Chondrocyte (in vitro differentiated cells): Measurements from ENCODE around the gene LTO1. TPM values are rescaled to one million over a fixed set of nuclear protein-coding genes. Genes with fewer than 3 reads are reported as not detected.

ENCODE experiments used
- DNase-seq: peaks from one replicate; pipeline ENCODE4 v3.0.0; 2021; ENCODE audit warnings: mixed read lengths, low spot score
- H3K27ac Mint-ChIP-seq: one replicate; pipeline ENCODE4 v1.8.0; 2021; ENCODE audit warnings: mild to moderate bottlenecking, moderate library complexity, mixed read lengths; ENCODE audit not compliant: unreplicated experiment
- H3K27me3 Mint-ChIP-seq: 2 replicates; pipeline ENCODE4 v1.8.0; 2021; ENCODE audit warnings: low read depth, mixed read lengths
- H3K36me3 Mint-ChIP-seq: 2 replicates; pipeline ENCODE4 v1.8.0; 2021; ENCODE audit warnings: low read depth, mixed read lengths
- H3K4me1 Mint-ChIP-seq: 2 replicates; pipeline ENCODE4 v1.8.0; 2021; ENCODE audit warnings: low read depth, mild to moderate bottlenecking, mixed read lengths
- H3K4me3 Mint-ChIP-seq: one replicate; pipeline ENCODE4 v1.8.0; 2021; ENCODE audit warnings: mild to moderate bottlenecking, moderate library complexity, mixed read lengths; ENCODE audit not compliant: unreplicated experiment
- H3K9me3 Mint-ChIP-seq: 2 replicates; pipeline ENCODE4 v1.8.0; 2021; ENCODE audit warnings: low read depth, mixed read lengths
- total RNA-seq: library from RNA; stranded (reverse); gene quantifications from 3 replicates; pipeline ENCODE4 v1.2.1, GENCODE V29; 2021
- TF ChIP-seq, protein P1 (sequence below): fragments of 200-600 bp; sonication (generic); IDR thresholded peaks from 2 replicates; pipeline ENCODE4 v1.5.0; 2021; ENCODE audit warnings: antibody characterized with exemption, mild to moderate bottlenecking, moderate library complexity

The LTO1 gene
- total RNA-seq, 1 donor from 2014 or later, result 16.2 TPM

DNA sequence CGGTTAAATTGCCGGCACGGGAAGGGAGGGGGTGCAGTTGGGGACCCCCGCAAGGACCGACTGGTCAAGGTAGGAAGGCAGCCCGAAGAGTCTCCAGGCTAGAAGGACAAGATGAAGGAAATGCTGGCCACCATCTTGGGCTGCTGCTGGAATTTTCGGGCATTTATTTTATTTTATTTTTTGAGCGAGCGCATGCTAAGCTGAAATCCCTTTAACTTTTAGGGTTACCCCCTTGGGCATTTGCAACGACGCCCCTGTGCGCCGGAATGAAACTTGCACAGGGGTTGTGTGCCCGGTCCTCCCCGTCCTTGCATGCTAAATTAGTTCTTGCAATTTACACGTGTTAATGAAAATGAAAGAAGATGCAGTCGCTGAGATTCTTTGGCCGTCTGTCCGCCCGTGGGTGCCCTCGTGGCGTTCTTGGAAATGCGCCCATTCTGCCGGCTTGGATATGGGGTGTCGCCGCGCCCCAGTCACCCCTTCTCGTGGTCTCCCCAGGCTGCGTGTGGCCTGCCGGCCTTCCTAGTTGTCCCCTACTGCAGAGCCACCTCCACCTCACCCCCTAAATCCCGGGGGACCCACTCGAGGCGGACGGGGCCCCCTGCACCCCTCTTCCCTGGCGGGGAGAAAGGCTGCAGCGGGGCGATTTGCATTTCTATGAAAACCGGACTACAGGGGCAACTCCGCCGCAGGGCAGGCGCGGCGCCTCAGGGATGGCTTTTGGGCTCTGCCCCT lies 34.7 kb downstream of the LTO1 start:
- Mint-ChIP-seq H3K4me3 (peak overlapping the region; percentile 83), H3K27me3 (no peaks in the 10 kb centered on the region), H3K9me3 (no peaks in the 10 kb centered on the region), H3K27ac (peak overlapping the region; percentile 74), H3K36me3 (peaks cover 2% of the 10 kb centered on the region), H3K4me1 (peaks cover 40% of the 10 kb centered on the region)
- DNase-seq, result peak; percentile 92
- TF ChIP-seq, protein P1, sequence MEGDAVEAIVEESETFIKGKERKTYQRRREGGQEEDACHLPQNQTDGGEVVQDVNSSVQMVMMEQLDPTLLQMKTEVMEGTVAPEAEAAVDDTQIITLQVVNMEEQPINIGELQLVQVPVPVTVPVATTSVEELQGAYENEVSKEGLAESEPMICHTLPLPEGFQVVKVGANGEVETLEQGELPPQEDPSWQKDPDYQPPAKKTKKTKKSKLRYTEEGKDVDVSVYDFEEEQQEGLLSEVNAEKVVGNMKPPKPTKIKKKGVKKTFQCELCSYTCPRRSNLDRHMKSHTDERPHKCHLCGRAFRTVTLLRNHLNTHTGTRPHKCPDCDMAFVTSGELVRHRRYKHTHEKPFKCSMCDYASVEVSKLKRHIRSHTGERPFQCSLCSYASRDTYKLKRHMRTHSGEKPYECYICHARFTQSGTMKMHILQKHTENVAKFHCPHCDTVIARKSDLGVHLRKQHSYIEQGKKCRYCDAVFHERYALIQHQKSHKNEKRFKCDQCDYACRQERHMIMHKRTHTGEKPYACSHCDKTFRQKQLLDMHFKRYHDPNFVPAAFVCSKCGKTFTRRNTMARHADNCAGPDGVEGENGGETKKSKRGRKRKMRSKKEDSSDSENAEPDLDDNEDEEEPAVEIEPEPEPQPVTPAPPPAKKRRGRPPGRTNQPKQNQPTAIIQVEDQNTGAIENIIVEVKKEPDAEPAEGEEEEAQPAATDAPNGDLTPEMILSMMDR, result no peak

DNA sequence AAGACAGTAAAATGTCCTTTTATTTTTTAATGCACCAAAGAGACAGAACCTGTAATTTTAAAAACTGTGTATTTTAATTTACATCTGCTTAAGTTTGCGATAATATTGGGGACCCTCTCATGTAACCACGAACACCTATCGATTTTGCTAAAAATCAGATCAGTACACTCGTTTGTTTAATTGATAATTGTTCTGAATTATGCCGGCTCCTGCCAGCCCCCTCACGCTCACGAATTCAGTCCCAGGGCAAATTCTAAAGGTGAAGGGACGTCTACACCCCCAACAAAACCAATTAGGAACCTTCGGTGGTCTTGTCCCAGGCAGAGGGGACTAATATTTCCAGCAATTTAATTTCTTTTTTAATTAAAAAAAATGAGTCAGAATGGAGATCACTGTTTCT lies 35.3 kb downstream of the LTO1 start:
- H3K9me3 Mint-ChIP-seq, result no peaks in the 10 kb centered on the region
- H3K4me3 Mint-ChIP-seq, result peak overlapping the region; percentile 83
- TF ChIP-seq, protein P1, result no peak
- peaks cover 2% of the 10 kb centered on the region for H3K36me3 Mint-ChIP-seq
- peak overlapping the region; percentile 74 for H3K27ac Mint-ChIP-seq
- no peaks in the 10 kb centered on the region for H3K27me3 Mint-ChIP-seq
- H3K4me1 Mint-ChIP-seq, result peaks cover 40% of the 10 kb centered on the region
- no peak for DNase-seq

DNA sequence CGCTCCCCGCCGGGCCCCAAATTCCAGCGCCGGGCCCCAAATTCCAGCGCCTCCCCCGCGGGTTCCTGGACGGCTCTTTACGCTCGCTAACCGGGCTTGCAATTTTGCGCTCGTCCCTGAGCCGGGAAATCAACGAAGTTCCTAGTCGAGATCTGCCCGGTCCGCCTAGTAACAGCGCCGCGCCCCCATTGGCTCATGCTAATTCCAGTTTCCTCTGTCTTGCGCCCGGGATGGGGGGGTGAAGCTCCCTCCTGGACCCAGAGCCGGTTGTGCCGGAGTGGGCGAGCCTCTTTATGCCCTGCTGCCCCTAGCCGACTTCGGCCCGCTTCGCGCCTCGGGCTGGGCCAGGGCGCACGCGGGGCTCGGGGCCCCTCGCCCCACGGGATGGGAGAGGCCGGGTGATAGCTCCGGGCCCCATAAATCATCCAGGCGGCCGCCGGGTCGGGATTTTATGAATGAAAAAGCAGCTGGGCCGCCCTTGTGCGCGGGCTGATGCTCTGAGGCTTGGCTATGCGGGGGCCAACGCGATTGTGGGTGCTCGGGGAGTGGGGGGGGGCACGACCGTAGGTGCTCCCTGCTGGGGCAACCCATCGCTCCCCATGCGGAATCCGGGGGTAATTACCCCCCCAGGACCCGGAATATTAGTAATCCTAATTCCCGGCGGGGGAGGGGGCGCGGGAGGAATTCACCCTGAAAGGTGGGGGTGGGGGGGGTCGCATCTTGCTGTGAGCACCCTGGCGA lies 36.0 kb downstream of the LTO1 start:
- peak; percentile 97 for DNase-seq
- Mint-ChIP-seq H3K36me3 (peaks cover 2% of the 10 kb centered on the region), H3K9me3 (no peaks in the 10 kb centered on the region), H3K4me1 (peaks cover 39% of the 10 kb centered on the region), H3K4me3 (peak overlapping the region; percentile 83), H3K27ac (peak overlapping the region; percentile 32), H3K27me3 (no peaks in the 10 kb centered on the region)
- TF ChIP-seq, protein P1, result peak; percentile 17

DNA sequence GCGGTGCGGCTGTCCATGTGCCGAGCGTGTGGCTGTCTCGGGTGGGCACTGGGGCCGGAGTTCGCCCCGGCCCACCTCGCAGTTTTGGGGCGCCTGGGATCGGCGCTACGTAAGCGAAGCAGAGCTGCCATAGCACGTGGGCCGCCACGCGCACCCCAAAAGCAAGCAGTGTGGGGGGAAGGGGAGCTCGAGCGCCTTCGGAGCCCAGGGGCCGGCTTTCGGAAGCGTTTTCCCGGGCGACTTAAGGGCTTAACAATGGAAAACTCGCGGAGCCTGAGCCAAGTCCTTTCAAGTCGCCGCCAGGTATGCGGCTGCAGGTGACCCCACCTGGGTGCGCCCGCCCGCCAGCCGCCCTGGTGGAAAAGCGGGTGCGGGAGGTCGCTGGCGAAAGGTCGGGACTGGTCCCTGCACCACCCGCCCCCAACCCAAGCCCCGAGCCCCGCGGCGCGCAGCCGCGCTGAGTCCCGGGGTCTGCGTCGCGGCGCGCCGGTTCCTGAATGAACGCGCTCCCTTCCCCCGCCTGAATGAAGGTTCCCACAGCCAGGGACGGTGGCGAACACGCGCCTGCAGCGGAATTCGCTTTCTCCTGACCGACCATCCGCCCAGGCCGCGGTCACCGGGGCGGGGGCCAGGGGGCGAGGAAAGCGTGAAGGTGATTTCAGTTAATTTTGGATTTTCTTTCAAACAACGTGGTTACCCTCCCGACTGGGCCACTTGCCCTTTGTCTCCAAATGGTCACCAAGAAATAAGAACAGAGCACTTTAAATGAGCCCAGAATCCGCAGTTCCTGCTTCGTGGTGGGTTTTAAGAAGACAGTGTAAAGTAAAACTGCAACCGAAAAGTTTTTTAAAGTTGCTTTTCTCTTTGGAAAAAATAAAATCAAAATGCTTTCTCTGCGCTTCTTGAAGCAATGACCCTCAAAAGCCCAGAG lies 36.9 kb downstream of the LTO1 start:
- H3K27me3 Mint-ChIP-seq, result no peaks in the 10 kb centered on the region
- DNase-seq, result peak; percentile 67

More for the DNA sequence above, 36.9 kb downstream of the LTO1 start:
- Mint-ChIP-seq H3K4me1 (peaks cover 30% of the 10 kb centered on the region), H3K4me3 (peak overlapping the region; percentile 71), H3K27ac (peak overlapping the region; percentile 51), H3K9me3 (no peaks in the 10 kb centered on the region), H3K36me3 (no peaks in the 10 kb centered on the region)
- TF ChIP-seq, protein P1, result no peak
